ENCODE data around the gene FCER2.
"Not testable (repeated sequence)": the region's sequence is repeated elsewhere in the genome, so short reads cannot be mapped to it uniquely, and the experiment has no call there.

FCER2 gene, protein sequence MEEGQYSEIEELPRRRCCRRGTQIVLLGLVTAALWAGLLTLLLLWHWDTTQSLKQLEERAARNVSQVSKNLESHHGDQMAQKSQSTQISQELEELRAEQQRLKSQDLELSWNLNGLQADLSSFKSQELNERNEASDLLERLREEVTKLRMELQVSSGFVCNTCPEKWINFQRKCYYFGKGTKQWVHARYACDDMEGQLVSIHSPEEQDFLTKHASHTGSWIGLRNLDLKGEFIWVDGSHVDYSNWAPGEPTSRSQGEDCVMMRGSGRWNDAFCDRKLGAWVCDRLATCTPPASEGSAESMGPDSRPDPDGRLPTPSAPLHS

DNA sequence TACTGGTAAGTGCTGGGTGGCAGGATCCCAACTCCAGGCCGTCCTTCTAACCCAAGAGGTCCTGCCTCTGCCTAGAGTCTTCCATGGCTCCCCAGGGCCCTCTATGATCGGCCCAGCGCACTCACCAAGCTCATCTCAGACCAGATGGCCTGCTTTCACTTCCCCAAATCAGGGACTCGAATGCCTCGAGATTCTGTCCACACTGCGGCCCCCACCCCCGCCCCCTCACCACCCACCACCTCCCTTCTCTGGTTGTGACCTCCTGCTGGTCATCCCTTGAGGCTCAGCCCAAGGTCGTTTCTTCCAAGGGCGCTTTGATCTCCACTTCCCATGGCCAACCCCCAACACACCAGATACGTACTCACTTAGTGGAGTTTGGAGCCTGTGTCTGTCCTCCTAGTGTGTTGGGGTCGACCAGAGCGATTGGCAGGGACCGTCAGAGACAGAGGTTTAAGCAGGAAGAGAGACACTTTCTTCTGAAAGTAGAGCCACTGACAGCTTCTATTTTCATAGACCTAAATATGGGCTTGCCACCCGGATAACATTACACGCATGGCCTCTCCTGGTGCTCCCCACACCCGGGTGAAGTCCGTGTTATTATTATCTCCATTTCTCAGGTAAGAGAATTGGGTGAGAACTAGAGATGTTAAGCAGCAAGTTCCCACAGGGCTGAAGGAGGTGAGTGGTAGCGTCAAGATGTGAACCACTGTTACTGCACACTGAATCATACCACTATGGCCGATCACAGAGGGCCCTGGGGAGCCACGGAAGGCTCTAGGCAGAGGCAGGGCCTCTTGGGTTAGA, at the start of gene FCER2:
Gene FCER2 (minus strand): TSS at position 478 of the 804 bp plus-strand sequence. CDS start 2,371 bp downstream, outside the sequence.
- Histone ChIP-seq H3K4me3 (ENCODE audit: low read depth in 1 of 2, low read length in 1 of 2) (no peak within 1 kb of the TSS), H3K36me3 (no peaks in the 10 kb centered on the region), H3K27me3 (peaks cover 12% of the 10 kb centered on the region), H3K27ac (peak within 1 kb of the TSS; percentile 50), H3K4me1 (ENCODE audit: control insufficient read depth in 1 of 2, insufficient read depth in 1 of 2, low read depth in 1 of 2, low read length in 1 of 2) (peaks cover 31 to 35% of the 10 kb centered on the region in 2 experiments), H3K9me3 (no peaks in the 10 kb centered on the region)
- TF ChIP-seq CTCF (IDR thresholded peaks at IDR 0.05) = no peak

- H3K36me3 ChIP-seq = no peaks in the 10 kb centered on the region
- H3K27ac ChIP-seq = no peak overlapping the region
- no peak for TF ChIP-seq CTCF (IDR thresholded peaks at IDR 0.05)
- no peaks in the 10 kb centered on the region for H3K4me1 ChIP-seq (ENCODE audit: control insufficient read depth in 1 of 2, insufficient read depth in 1 of 2, low read depth in 1 of 2, low read length in 1 of 2)
- H3K4me3 ChIP-seq (ENCODE audit: low read depth in 1 of 2, low read length in 1 of 2) = no peak overlapping the region
- no peaks in the 10 kb centered on the region for H3K9me3 ChIP-seq
- H3K27me3 ChIP-seq = no peaks in the 10 kb centered on the region
Measured at GRCh38 chr19:7751157-7751783, 49.3 kb upstream of the FCER2 start.

DNA sequence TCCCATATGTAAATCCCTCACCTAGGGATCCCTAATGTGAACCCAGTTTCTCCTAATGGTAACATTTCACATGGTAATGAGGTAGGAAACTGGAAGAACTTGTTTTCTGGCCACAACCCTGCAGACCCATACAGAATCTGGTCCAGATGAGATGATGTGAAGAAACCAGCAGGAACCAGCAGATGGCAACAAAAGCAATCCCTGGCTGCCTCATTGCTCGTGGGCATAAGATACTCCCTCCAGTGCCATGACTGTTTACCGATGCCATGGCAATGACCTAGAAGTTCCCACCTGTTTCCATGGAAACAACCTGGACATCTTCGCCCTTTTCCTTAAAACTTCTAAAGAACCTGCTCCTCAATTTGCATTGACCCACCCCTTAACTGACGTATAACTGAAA, 46.8 kb upstream of the FCER2 start:
- H3K27me3 ChIP-seq = no peaks in the 10 kb centered on the region
- no peaks in the 10 kb centered on the region for H3K36me3 ChIP-seq
- no peaks in the 10 kb centered on the region for H3K4me1 ChIP-seq (ENCODE audit: control insufficient read depth in 1 of 2, insufficient read depth in 1 of 2, low read depth in 1 of 2, low read length in 1 of 2)
- H3K27ac ChIP-seq = no peak overlapping the region
- no peak overlapping the region for H3K4me3 ChIP-seq (ENCODE audit: low read depth in 1 of 2, low read length in 1 of 2)
- H3K9me3 ChIP-seq = no peaks in the 10 kb centered on the region
- no peak for TF ChIP-seq CTCF (IDR thresholded peaks at IDR 0.05)

DNA sequence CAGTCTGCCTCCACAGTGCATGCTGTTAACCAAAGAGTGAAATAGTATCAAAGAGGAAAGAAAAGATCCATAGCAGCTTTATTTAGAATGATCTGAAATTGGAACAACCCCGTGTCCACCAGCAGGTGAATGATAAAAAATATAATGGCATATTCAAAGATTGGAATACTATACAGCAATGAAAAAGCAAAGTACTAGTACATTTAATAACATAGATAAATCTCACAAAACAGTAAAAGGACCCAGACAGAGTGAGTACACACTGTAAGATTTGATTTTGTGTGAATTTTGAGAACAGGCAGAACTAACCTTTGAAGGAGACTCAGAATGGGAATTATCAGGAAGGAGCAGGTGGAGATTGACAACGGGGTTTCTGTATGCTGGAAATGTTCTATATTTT, 46.2 kb upstream of the FCER2 start:
- Histone ChIP-seq H3K9me3 (no peaks in the 10 kb centered on the region), H3K27ac (no peak overlapping the region), H3K36me3 (no peaks in the 10 kb centered on the region), H3K27me3 (no peaks in the 10 kb centered on the region), H3K4me1 (ENCODE audit: control insufficient read depth in 1 of 2, insufficient read depth in 1 of 2, low read depth in 1 of 2, low read length in 1 of 2) (no peaks in the 10 kb centered on the region), H3K4me3 (ENCODE audit: low read depth in 1 of 2, low read length in 1 of 2) (no peak overlapping the region)
- TF ChIP-seq CTCF (IDR thresholded peaks at IDR 0.05) = no peak

DNA sequence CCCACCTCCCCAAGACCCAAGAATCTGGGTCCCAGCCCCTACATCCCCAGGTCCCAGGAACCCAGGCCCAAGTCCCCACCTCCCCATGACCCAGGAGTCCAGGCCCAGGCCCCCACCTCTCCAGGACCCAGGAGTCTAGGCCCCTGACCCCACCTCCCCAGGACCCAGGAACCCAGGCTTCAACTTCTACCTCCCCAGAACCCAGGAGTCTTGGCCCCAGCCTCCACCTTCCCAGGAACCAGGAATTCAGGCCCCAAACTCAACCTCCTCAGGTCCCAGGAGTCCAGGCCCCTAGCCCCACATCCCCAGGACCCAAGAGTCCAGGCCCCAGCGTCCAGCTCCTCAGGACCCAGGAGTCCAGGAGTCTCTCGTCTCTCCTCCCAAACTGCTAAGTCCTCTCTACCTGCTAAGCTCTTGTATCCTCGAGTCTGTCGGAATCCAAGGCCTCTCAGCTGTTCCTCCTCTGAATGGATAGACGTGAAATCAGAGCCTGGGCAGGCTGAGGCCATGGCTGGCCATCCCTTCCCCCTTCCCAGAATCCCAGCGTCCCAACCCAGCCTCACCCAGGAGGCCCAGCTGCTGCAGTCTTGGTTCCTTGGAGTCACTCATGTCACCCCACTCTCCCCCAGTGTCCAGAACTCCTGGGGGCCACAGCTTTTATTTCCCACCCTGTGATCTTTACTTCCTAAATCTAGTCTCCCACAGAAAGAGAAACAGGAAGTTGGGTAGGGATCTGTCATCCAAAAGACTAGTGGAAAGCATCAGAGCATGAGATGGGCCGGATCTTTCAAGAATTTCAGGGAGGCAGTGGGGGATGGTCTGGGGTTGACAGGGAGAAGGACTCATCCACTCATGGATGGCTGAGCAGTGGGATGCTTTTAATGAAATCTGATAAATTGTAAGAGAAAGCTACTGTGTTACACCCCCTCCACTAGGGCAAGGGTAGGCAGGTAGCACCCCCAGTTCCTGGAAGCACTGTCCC, 45.3 kb upstream of the FCER2 start, which contains the start of gene CD209:
Gene CD209 (minus strand): TSS at position 632 of the 982 bp plus-strand sequence. CDS start 23 bp downstream, at position 609.
- no peaks in the 10 kb centered on the region for H3K4me1 ChIP-seq (ENCODE audit: control insufficient read depth in 1 of 2, insufficient read depth in 1 of 2, low read depth in 1 of 2, low read length in 1 of 2)
- H3K4me3 ChIP-seq (ENCODE audit: low read depth in 1 of 2, low read length in 1 of 2) = no peak within 1 kb of the TSS
- H3K9me3 ChIP-seq = no peaks in the 10 kb centered on the region
- no peak within 1 kb of the TSS for H3K27ac ChIP-seq
- no peaks in the 10 kb centered on the region for H3K27me3 ChIP-seq
- H3K36me3 ChIP-seq = no peaks in the 10 kb centered on the region
- no peak for TF ChIP-seq CTCF (IDR thresholded peaks at IDR 0.05)

DNA sequence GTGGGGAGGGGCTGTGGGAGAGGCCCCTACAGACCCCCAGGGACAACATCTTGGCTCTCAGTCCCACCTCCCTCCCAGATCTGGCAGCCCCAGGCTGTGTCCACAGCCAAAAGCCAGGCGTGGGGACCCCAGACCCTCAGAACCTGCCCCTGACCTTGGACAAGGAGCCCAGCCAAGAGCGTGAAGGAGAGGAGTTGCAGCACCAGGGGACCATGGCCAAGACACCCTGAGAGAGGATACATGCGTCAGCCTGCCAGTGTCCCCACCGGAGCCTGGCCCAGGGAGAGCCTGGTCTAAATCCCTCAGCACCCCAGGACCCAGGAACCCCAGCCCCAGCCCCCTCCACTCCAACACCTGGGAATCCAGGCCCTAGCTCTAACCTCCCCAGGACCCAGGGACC, 44.4 kb upstream of the FCER2 start:
- H3K27ac ChIP-seq; H3K27me3 ChIP-seq; H3K4me3 ChIP-seq (ENCODE audit: low read depth in 1 of 2, low read length in 1 of 2); H3K4me1 ChIP-seq (ENCODE audit: control insufficient read depth in 1 of 2, insufficient read depth in 1 of 2, low read depth in 1 of 2, low read length in 1 of 2); H3K36me3 ChIP-seq; H3K9me3 ChIP-seq: not testable (repeated sequence)
